ENCODE results near the gene LMF1. TPM values are rescaled to one million over a fixed set of nuclear protein-coding genes. Genes with fewer than 3 reads are reported as not detected.

Gene LMF1
- total RNA-seq, 3 donors from 2014 or later (not counting 1 experiment from before 2014, with no cell fraction given) = 28.2 to 42.2 (median 41.2) TPM

GRCh38 chr16:947255-947921 lies 23.4 kb downstream of the LMF1 start:
- Mint-ChIP-seq H3K36me3 (peaks cover 11% of the 10 kb centered on the region), H3K4me3 (no peak overlapping the region), H3K27me3 (ENCODE audit: low read depth in 2 of 2) (no peaks in the 10 kb centered on the region), H3K4me1 (peaks cover 2 to 5% of the 10 kb centered on the region in 2 donors), H3K27ac (no peak overlapping the region), H3K9me3 (peaks cover 5 to 7% of the 10 kb centered on the region in 2 donors)
- no peaks in the 10 kb centered on the region for H3K4me1 ChIP-seq (ENCODE audit: control insufficient read depth, insufficient read depth, low read length)
- H3K4me3 ChIP-seq (ENCODE audit: low read length) = no peak overlapping the region
- no peak overlapping the region for H3K27ac ChIP-seq (ENCODE audit: low read length)
- intact Hi-C loops (cut with micrococcal nuclease) = no loop called here
- H3K9me3 ChIP-seq (ENCODE audit: control insufficient read depth, insufficient read depth, low read length) = peaks cover 6% of the 10 kb centered on the region
- 91% methylated on average over 20 of the region's 21 CpGs for WGBS (ENCODE audit: insufficient coverage)
- H3K27me3 ChIP-seq (ENCODE audit: control insufficient read depth, insufficient read depth, low read length) = no peaks in the 10 kb centered on the region
- no peak for DNase-seq
- TF ChIP-seq CTCF (IDR thresholded peaks at IDR 0.05) = no peak
- ATAC-seq = no peak
- H3K36me3 ChIP-seq (ENCODE audit: control insufficient read depth, insufficient read depth, low read length) = peaks cover 27% of the 10 kb centered on the region

GRCh38 chr16:946048-946395 lies 24.8 kb downstream of the LMF1 start:
- Mint-ChIP-seq H3K9me3 (peaks cover 8 to 11% of the 10 kb centered on the region in 2 donors), H3K27ac (no peak overlapping the region), H3K4me3 (no peak overlapping the region), H3K36me3 (peaks cover 25% of the 10 kb centered on the region), H3K4me1 (no peaks in the 10 kb centered on the region), H3K27me3 (ENCODE audit: low read depth in 2 of 2) (no peaks in the 10 kb centered on the region)
- no peak for TF ChIP-seq CTCF (IDR thresholded peaks at IDR 0.05)
- H3K4me1 ChIP-seq (ENCODE audit: control insufficient read depth, insufficient read depth, low read length) = no peaks in the 10 kb centered on the region
- H3K9me3 ChIP-seq (ENCODE audit: control insufficient read depth, insufficient read depth, low read length) = peaks cover 7% of the 10 kb centered on the region
- H3K36me3 ChIP-seq (ENCODE audit: control insufficient read depth, insufficient read depth, low read length) = peaks cover 19% of the 10 kb centered on the region
- intact Hi-C loops (cut with micrococcal nuclease) = no loop called here
- no peak overlapping the region for H3K27ac ChIP-seq (ENCODE audit: low read length)
- DNase-seq (no peak), ATAC-seq (no peak)
- H3K27me3 ChIP-seq (ENCODE audit: control insufficient read depth, insufficient read depth, low read length) = no peaks in the 10 kb centered on the region
- WGBS (ENCODE audit: insufficient coverage) = 96% methylated on average over 8 of the region's 8 CpGs
- H3K4me3 ChIP-seq (ENCODE audit: low read length) = no peak overlapping the region

GRCh38 chr16:945271-946047 lies 25.3 kb downstream of the LMF1 start:
- intact Hi-C loops (cut with micrococcal nuclease) = no loop called here
- peaks cover 8 to 11% of the 10 kb centered on the region in 2 donors for H3K9me3 Mint-ChIP-seq
- peaks cover 30% of the 10 kb centered on the region for H3K36me3 Mint-ChIP-seq
- no peaks in the 10 kb centered on the region for H3K4me1 Mint-ChIP-seq
- no peak overlapping the region for H3K27ac Mint-ChIP-seq
- H3K9me3 ChIP-seq (ENCODE audit: control insufficient read depth, insufficient read depth, low read length) = peaks cover 7% of the 10 kb centered on the region
- H3K4me3 ChIP-seq (ENCODE audit: low read length) = no peak overlapping the region
- ATAC-seq (no peak), DNase-seq (no peak)
- no peaks in the 10 kb centered on the region for H3K27me3 ChIP-seq (ENCODE audit: control insufficient read depth, insufficient read depth, low read length)
- H3K27ac ChIP-seq (ENCODE audit: low read length) = no peak overlapping the region
- no peak overlapping the region for H3K4me3 Mint-ChIP-seq
- H3K36me3 ChIP-seq (ENCODE audit: control insufficient read depth, insufficient read depth, low read length) = peaks cover 19% of the 10 kb centered on the region
- H3K4me1 ChIP-seq (ENCODE audit: control insufficient read depth, insufficient read depth, low read length) = no peaks in the 10 kb centered on the region
- no peak for TF ChIP-seq CTCF (IDR thresholded peaks at IDR 0.05)
- WGBS (ENCODE audit: insufficient coverage) = 92% methylated on average over 10 of the region's 10 CpGs
- no peaks in the 10 kb centered on the region for H3K27me3 Mint-ChIP-seq (ENCODE audit: low read depth in 2 of 2)

Measured in natural killer cell (primary cell).